ENCODE results near the gene PALD1. TPM values are rescaled to one million over a fixed set of nuclear protein-coding genes. Genes with fewer than 3 reads are reported as not detected.

The PALD1 gene
- total and polyA plus RNA-seq, 2 of the 13 experiments (the other 11 are each of a cell fraction or from before 2014, with no cell fraction given) = 0.07 to 0.09 TPM

DNA sequence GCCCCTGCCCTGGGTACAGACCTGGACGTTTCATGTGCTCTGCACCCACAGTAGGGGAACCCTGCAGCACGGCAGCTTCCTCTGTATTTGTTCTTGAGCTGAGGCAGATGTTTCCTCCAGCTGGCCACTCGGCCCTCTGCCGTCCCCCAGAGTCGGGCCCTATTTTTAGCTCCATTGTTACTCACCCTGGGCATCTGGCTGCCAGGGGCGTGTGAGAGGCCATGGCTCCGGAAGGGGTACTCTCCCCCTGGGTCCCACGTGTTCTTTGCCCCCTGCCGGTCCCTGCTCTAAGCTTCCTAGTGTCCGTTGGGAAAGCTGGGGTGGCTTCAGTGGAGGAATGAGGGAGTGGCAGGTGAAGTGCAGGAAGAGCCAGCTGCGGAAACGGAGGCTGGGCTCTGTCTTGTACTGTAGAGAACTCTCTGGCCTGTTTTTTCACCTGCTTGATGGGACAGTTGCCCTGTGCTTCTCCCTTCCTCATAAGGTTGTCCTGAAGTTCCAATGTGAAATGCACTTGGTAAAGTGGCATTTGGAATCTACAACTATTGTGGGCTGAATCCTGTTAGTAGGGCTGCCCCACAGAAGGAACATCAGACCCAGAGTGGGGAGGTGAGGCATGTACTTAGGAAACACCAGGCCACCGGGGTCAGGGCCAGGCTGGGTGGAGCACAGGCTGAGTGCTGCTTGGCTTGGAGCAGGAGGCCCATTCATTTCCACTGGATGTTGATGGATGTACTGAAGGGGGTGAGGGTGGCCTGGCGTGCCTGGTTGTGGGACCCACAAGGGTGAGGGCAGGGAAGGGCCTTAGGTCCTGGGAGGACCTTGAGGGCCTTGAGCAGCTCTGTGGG is 30.6 kb downstream of the PALD1 start (continued):
- TF ChIP-seq, protein P1, sequence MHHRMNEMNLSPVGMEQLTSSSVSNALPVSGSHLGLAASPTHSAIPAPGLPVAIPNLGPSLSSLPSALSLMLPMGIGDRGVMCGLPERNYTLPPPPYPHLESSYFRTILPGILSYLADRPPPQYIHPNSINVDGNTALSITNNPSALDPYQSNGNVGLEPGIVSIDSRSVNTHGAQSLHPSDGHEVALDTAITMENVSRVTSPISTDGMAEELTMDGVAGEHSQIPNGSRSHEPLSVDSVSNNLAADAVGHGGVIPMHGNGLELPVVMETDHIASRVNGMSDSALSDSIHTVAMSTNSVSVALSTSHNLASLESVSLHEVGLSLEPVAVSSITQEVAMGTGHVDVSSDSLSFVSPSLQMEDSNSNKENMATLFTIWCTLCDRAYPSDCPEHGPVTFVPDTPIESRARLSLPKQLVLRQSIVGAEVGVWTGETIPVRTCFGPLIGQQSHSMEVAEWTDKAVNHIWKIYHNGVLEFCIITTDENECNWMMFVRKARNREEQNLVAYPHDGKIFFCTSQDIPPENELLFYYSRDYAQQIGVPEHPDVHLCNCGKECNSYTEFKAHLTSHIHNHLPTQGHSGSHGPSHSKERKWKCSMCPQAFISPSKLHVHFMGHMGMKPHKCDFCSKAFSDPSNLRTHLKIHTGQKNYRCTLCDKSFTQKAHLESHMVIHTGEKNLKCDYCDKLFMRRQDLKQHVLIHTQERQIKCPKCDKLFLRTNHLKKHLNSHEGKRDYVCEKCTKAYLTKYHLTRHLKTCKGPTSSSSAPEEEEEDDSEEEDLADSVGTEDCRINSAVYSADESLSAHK (CRISPR knock-in tag; IDR thresholded peaks at IDR 0.05; ENCODE audit: borderline replicate concordance) = no peak
- TF ChIP-seq ZBTB38 (CRISPR knock-in tag; IDR thresholded peaks at IDR 0.05) (no peak), MBNL3 (CRISPR knock-in tag; conservative IDR thresholded peaks at IDR 0.05) (no peak), KDM5A (IDR thresholded peaks at IDR 0.05; ENCODE audit: borderline replicate concordance, low read length) (no peak), NAIF1 (CRISPR knock-in tag; IDR thresholded peaks at IDR 0.05; ENCODE audit: borderline replicate concordance) (no peak), ELF3 (CRISPR knock-in tag; IDR thresholded peaks at IDR 0.05) (no peak), U2AF2 (IDR thresholded peaks at IDR 0.05; ENCODE audit: low read depth, low read length) (no peak), ZNF670 (CRISPR knock-in tag; IDR thresholded peaks at IDR 0.05; ENCODE audit: borderline replicate concordance) (no peak), ZNF350 (CRISPR knock-in tag; IDR thresholded peaks at IDR 0.05; ENCODE audit: borderline replicate concordance, low read depth) (no peak)
- TF ChIP-seq, protein P2, sequence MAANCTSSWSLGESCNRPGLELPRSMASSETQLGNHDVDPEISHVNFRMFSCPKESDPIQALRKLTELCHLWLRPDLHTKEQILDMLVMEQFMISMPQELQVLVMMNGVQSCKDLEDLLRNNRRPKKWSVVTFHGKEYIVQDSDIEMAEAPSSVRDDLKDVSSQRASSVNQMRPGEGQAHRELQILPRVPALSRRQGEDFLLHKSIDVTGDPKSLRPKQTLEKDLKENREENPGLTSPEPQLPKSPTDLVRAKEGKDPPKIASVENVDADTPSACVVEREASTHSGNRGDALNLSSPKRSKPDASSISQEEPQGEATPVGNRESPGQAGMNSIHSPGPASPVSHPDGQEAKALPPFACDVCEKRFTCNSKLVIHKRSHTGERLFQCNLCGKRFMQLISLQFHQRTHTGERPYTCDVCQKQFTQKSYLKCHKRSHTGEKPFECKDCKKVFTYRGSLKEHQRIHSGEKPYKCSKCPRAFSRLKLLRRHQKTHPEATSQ (CRISPR knock-in tag; IDR thresholded peaks at IDR 0.05; ENCODE audit: borderline replicate concordance) = no peak

All from HepG2 (cell line).